ACC112 (cell line): Measurements from ENCODE around the gene SAMSN1.
"Not testable (repeated sequence)": the region's sequence is repeated elsewhere in the genome, so short reads cannot be mapped to it uniquely, and the experiment has no call there.

ENCODE experiments used
- H2AFZ ChIP-seq: fragments of 200-600 bp; sonication (generic); one replicate; pipeline ENCODE4 v1.6.0; 2017; ENCODE audit warnings: antibody characterized with exemption, low read length; ENCODE audit not compliant: unreplicated experiment
- H3K27ac ChIP-seq: fragments of 200-600 bp; sonication (generic); 2 replicates; pipeline ENCODE4 v1.5.1; 2014; ENCODE audit warnings: low read depth, mild to moderate bottlenecking, antibody characterized with exemption, low read length, moderate library complexity
- H3K27me3 ChIP-seq: fragments of 200-600 bp; sonication (generic); 2 replicates; pipeline ENCODE4 v1.6.1; 2014; ENCODE audit warnings: mild to moderate bottlenecking, antibody characterized with exemption, low read length, moderate library complexity, mixed read lengths; ENCODE audit not compliant: insufficient read depth
- H3K36me3 ChIP-seq: fragments of 200-600 bp; sonication (generic); 2 replicates; pipeline ENCODE4 v1.6.1; 2016; ENCODE audit warnings: mild to moderate bottlenecking, antibody characterized with exemption, low read length, moderate library complexity, mixed read lengths; ENCODE audit not compliant: insufficient read depth
- H3K4me1 ChIP-seq: fragments of 200-600 bp; sonication (generic); one replicate; pipeline ENCODE4 v1.6.1; 2016; ENCODE audit warnings: low read length, mixed read lengths; ENCODE audit not compliant: insufficient read depth, unreplicated experiment, control insufficient read depth
- H3K4me3 ChIP-seq: fragments of 200-600 bp; sonication (generic); 2 replicates; pipeline ENCODE4 v1.5.1; 2014; ENCODE audit warnings: mild to moderate bottlenecking, low read depth, low read length
- H3K79me2 ChIP-seq: fragments of 200-600 bp; sonication (generic); one replicate; pipeline ENCODE4 v1.6.0; 2016; ENCODE audit warnings: low read length; ENCODE audit not compliant: control insufficient read depth, unreplicated experiment, insufficient read depth

SAMSN1 gene

DNA sequence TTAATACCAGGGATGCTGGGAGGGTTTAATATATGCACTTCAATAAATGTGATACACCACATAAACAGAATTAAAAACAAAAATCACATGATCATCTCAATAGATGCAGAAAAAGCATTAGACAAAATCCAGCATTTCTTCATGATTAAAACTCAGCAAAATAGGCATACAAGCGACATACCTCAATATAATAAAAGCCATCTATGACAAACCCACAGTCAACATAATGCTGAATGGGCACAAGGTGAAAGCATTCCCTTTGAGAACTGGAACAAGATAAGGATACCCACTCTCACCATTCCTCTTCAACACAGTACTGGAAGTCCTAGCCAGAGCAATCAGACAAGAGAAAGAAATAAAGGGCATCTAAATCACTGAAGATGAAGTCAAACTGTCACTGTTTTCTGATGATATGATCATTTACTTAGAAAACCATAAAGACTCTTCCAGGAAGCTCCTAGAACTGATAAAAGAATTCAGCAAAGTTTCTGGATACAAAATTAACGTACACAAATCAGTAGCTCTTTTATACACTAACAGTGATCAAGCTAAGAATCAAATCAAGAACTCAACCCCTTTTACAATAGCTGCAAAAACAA, 39.2 kb downstream of the SAMSN1 start:
- not testable (repeated sequence) for H3K4me1 ChIP-seq, H2AFZ ChIP-seq, H3K79me2 ChIP-seq, H3K36me3 ChIP-seq, H3K27me3 ChIP-seq, H3K4me3 ChIP-seq, H3K27ac ChIP-seq

DNA sequence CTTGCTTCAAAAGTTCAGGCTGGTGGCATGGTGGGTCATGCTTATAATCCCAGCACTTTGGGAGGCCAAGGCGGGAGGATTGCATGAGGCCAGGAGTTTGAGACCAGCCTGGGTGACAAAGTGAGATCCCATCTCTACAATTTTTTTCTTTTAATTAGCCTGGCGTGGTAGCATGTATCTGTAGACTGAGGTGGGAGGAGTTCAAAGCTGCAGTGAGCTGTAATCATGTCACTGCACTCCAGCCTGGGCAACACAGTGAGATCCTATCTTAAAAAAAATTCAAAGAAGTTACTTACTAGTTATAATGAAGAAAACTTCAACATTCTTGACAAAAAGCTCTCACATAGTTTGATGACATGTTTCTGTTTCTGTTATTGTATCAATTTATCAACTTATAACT, 45.2 kb downstream of the SAMSN1 start:
- Histone ChIP-seq H3K4me1 (no peaks in the 10 kb centered on the region), H3K4me3 (no peak overlapping the region), H2AFZ (no peak overlapping the region), H3K27me3 (no peaks in the 10 kb centered on the region), H3K79me2 (no peaks in the 10 kb centered on the region), H3K36me3 (no peaks in the 10 kb centered on the region), H3K27ac (no peak overlapping the region)

DNA sequence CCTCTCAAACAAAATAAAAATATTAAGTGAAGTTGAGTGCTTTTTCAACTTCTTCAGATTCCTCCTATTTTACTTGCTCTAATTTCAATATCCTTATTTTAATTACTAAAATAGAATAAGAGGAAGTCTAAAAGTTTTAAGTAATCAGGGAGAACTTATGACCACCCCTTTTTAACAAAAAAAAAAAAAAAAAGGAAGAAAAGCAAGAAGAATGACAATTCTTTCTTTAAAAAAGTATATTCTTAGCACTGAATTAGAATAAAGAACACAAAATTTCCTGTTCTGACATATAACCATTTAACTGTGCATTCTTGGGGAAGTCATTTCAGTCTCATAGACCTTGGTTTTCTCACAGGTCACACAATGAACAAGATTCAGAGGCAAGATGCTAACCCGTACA, 46.8 kb downstream of the SAMSN1 start:
- Histone ChIP-seq H3K27ac (no peak overlapping the region), H3K36me3 (no peaks in the 10 kb centered on the region)

DNA sequence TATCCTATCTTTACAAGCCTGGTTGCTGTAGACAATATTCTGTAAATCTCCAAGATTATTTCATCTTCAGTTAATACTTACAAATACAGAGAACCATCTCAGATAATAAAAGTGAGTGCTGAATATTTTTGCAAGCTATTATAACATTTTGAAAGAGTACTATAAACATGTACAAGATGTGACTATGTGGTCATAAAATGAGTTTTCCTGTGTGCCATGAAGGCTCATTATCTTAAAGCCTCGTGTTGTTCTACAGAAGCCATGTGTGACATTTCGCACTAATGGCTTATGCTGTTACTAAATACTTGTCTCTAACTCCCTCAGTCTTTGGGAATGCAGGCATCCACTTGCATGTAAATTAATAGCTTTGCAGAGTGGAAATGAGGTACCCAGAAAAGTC, 48.3 kb downstream of the SAMSN1 start:
- no peak overlapping the region for H2AFZ ChIP-seq
- H3K27ac ChIP-seq, result no peak overlapping the region
- no peaks in the 10 kb centered on the region for H3K4me1 ChIP-seq
- H3K4me3 ChIP-seq, result no peak overlapping the region
- H3K79me2 ChIP-seq, result no peaks in the 10 kb centered on the region
- H3K36me3 ChIP-seq, result no peaks in the 10 kb centered on the region
- H3K27me3 ChIP-seq, result no peaks in the 10 kb centered on the region

More for the DNA sequence above, 46.8 kb downstream of the SAMSN1 start:
- no peak overlapping the region for H3K4me3 ChIP-seq
- H3K4me1 ChIP-seq, result no peaks in the 10 kb centered on the region
- H2AFZ ChIP-seq, result no peak overlapping the region
- no peaks in the 10 kb centered on the region for H3K27me3 ChIP-seq
- no peaks in the 10 kb centered on the region for H3K79me2 ChIP-seq

DNA sequence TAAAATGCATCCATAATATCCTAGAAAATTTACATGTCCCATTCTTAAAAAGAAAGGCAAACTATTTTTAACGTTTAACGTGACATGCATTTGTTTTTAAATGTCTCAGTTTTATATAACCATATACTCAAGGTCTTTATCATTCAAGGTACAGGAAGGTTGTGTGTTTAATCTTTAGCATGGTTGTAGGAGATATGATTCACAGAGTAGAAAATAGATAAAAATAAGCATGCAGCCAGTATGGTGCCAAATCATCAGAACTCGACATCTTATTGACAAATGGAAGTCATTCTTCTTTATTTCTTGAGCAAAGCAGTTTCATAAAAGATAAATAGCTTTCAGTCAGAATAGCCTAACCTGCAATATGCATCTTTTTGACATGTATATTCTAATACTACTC, 51.0 kb downstream of the SAMSN1 start:
- Histone ChIP-seq H2AFZ (no peak overlapping the region), H3K4me3 (no peak overlapping the region), H3K79me2 (no peaks in the 10 kb centered on the region), H3K36me3 (no peaks in the 10 kb centered on the region), H3K4me1 (no peaks in the 10 kb centered on the region), H3K27ac (no peak overlapping the region), H3K27me3 (no peaks in the 10 kb centered on the region)

DNA sequence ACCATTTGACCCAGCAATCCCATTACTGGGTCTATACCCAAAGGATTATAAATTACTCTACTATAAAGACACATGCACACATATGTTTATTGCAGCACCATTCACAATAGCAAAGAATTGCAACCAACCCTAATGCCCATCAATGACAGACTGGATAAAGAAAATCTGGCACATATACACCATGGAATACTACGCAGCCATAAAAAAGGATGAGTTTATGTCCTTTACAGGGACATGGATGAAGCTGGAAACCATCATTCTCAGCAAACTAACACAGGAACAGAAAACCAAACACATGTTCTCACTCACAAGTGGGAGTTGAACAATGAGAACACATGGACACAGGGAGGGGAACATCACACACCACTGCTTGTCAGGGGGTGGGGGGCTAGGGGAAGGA, 51.9 kb downstream of the SAMSN1 start:
- H3K79me2 ChIP-seq, H3K27me3 ChIP-seq, H2AFZ ChIP-seq, H3K36me3 ChIP-seq, H3K27ac ChIP-seq, H3K4me3 ChIP-seq, H3K4me1 ChIP-seq: not testable (repeated sequence)

DNA sequence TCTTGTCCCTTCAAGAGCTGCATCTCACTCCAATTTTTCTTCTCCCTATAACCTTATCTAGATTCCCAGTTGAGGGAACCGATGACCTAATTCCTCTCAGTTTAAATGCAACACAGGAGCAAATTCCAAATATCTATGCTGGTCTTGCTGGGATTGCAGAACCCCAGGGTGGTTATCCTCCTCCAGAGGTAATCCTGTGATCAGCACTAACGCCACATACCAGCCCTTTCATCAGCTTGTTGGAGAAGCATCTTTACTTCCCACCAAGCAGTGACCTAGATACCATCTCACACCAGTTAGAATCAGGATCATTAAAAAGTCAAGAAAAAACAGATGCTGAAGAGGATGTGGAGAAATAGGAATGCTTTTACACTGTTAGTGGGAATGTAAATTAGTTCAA, 52.4 kb downstream of the SAMSN1 start:
- Histone ChIP-seq H3K4me1 (no peaks in the 10 kb centered on the region), H3K4me3 (no peak overlapping the region), H3K79me2 (no peaks in the 10 kb centered on the region), H3K27me3 (no peaks in the 10 kb centered on the region), H3K36me3 (no peaks in the 10 kb centered on the region), H3K27ac (no peak overlapping the region), H2AFZ (no peak overlapping the region)

DNA sequence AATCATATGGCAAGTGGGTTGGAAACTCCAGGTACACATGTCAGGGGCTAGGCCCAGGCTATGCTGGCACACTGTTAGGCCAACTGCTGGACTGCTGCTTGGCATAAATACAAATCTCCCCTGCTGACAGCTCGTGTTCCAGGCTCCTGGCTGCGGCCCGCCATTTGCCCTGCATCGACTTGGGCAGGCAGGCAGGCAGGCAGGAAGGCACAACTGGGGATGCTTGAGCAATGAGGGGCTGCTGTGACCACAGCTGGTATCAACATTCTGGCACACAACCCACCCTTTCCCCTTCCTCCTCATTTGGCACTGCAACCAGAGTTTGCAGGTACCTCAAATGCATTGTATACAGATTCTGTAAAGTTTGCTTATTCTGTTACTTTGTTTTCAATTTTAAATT, 53.2 kb downstream of the SAMSN1 start:
- Histone ChIP-seq H3K27ac (no peak overlapping the region), H3K4me3 (no peak overlapping the region), H3K36me3 (no peaks in the 10 kb centered on the region), H3K79me2 (no peaks in the 10 kb centered on the region), H3K27me3 (no peaks in the 10 kb centered on the region), H2AFZ (no peak overlapping the region), H3K4me1 (no peaks in the 10 kb centered on the region)

DNA sequence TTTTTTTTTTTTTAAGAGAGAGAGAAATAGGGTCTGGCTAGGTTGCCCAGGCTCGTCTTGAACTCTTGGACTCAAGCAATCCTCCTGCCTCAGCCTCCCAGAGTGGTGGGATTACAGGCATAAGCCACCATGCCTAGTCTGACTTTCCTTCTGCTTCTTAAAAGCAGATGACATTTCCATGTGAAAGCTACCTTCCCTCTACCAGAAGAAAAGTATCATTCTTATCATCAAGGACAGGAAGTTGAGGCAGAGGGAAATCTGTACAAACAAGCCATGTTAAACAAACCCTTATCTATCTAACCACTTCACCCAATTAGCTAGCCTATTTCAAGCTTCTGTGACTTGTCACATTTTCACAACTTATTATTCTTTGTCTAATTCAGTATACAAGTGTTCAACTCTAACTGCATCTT, 54.8 kb downstream of the SAMSN1 start:
- H2AFZ ChIP-seq, result no peak overlapping the region
- no peaks in the 10 kb centered on the region for H3K27me3 ChIP-seq
- no peak overlapping the region for H3K4me3 ChIP-seq
- H3K27ac ChIP-seq, result no peak overlapping the region
- no peaks in the 10 kb centered on the region for H3K79me2 ChIP-seq
- no peaks in the 10 kb centered on the region for H3K4me1 ChIP-seq
- H3K36me3 ChIP-seq, result no peaks in the 10 kb centered on the region

DNA sequence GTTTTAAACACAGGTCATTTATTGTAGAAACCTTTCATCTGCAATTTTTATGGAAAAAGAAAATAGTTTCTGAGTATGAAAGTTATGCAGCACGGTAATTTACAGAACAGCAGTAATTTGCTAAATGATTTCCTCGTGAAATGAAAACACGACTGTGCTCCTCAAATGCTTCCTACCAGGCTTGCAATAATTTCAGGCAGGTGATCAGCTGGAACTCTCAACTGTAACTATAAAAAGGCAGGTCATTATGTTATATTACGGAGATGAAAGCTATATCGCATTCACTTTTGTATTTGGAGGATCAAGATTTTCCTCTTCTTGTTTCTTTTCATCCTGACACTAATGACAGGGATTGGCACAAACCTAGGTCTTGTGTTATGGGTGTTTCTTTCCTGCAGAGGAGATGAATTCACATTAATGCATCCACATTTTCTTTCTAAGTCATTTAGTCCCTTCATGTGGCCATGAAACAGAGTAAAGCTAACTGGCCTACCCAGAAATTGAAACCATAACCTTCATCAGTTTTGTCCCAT, 57.4 kb downstream of the SAMSN1 start:
- H2AFZ ChIP-seq, result no peak overlapping the region
- H3K79me2 ChIP-seq, result no peaks in the 10 kb centered on the region
- H3K27me3 ChIP-seq, result no peaks in the 10 kb centered on the region
- no peaks in the 10 kb centered on the region for H3K4me1 ChIP-seq
- no peaks in the 10 kb centered on the region for H3K36me3 ChIP-seq
- no peak overlapping the region for H3K27ac ChIP-seq
- no peak overlapping the region for H3K4me3 ChIP-seq

DNA sequence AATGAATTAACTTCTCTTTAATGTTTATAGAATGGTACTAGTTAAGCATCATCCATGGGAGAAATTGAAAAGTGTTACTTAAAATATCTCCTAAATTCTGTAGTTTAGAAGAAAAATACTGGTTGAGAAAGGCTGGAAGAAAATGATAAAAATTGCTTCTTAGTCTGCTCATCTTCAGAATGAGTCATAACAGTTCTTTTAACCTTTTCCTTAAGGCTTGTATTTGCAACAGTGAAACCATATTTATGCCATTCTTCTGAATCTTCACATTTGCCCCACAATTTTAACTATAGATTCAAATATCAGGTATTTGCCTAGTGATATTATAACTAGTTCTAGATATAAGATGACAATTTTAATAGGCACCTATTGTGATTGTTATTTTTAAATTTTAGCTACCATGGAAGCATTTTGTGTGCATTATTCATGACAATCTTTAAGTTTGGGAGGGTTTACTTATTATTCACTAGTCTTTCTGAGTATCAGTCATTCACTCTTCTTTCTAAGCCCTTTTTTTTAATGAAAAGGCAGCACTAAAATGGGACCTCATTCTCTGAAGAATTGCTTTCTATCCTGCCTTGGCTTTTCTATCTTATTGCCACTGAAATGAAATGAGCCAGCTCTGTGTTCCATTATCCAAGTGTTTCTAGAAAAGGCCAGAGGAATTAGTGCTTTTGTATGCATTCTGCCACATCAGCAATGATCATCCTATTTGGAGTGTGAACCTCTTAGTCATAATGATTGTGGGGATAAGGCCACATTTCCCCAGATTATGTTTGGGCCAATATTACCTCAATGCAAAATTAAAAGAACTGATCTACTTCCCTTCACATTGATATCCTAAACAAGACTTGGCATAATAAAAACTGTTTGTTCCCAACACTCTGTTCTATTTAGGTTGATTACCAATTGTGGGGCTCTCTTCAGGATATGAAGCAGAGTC, 58.4 kb downstream of the SAMSN1 start:
- Histone ChIP-seq H3K36me3 (no peaks in the 10 kb centered on the region), H3K27ac (no peak overlapping the region)

More for the DNA sequence above, 58.4 kb downstream of the SAMSN1 start:
- H3K4me1 ChIP-seq, result no peaks in the 10 kb centered on the region
- H2AFZ ChIP-seq, result no peak overlapping the region
- H3K27me3 ChIP-seq, result no peaks in the 10 kb centered on the region
- H3K4me3 ChIP-seq, result no peak overlapping the region
- no peaks in the 10 kb centered on the region for H3K79me2 ChIP-seq
